Esophagus squamous epithelium (tissue), 5 donors: ENCODE measurements around the gene AFF3. TPM values are rescaled to one million over a fixed set of nuclear protein-coding genes. Genes with fewer than 3 reads are reported as not detected.
"Not testable (repeated sequence)": the region's sequence is repeated elsewhere in the genome, so short reads cannot be mapped to it uniquely, and the experiment has no call there.

Experiments used
- DNase-seq: peaks from one replicate; lab custom pipeline; 2025; lab: John Stamatoyannopoulos, UW
- H3K27ac ChIP-seq, 4 donors: fragments of 200-600 bp; sonication (generic); one replicate each; pipeline ENCODE4 v1.5.1; 2016 to 2019; ENCODE audit warnings: mild to moderate bottlenecking in 1 of 4
- H3K27me3 ChIP-seq, 4 donors: fragments of 200-600 bp; sonication (generic); 1 replicate in 3 of 4; 2 replicates in 1 of 4; pipeline versions ENCODE4 v1.5.1 to v1.6.0; 2017 to 2021; ENCODE audit warnings: antibody characterized with exemption in 1 of 4
- H3K36me3 ChIP-seq, 3 donors: fragments of 200-600 bp; sonication (generic); one replicate each; pipeline ENCODE4 v1.5.1; 2016 to 2019
- H3K4me1 ChIP-seq, 3 donors: fragments of 200-600 bp; sonication (generic); one replicate each; pipeline ENCODE4 v1.5.1; 2017 to 2019
- H3K4me3 ChIP-seq, 4 donors: fragments of 200-600 bp; sonication (generic); 1 replicate in 3 of 4; 2 replicates in 1 of 4; pipeline ENCODE4 v1.5.1; 2016 to 2019; ENCODE audit warnings: mild to moderate bottlenecking in 2 of 4, moderate library complexity in 1 of 4
- H3K9me3 ChIP-seq, 3 donors: fragments of 200-600 bp; sonication (generic); one replicate each; pipeline ENCODE4 v1.5.1; 2016 to 2019
- POLR2A ChIP-seq, 4 donors: fragments of 450-650 bp; IDR thresholded peaks; one replicate each; pipeline ENCODE4 v1.6.1; 2017; ENCODE audit warnings: antibody characterized with exemption in 4 of 4, mild to moderate bottlenecking in 4 of 4, moderate library complexity in 3 of 4
- WGBS, 2 donors: methylation state at CpG; one replicate each; pipeline ENCODE4 v1.1.5; 2018; 5-methylcytosine and 5-hydroxymethylcytosine counted together
- intact Hi-C: fragments of 100-400 bp; cut with DNase I; formaldehyde crosslinking; loops from one replicate; pipeline ENCODE4 v1.15.0; 2022
- total RNA-seq, 4 donors: library from RNA; depleted of rRNA; stranded (reverse); fragments of >200 nt; gene quantifications; one replicate each; pipeline ENCODE4 v1.1.0, GENCODE V29; 2016
- TF ChIP-seq, protein P1 (sequence below), 6 experiments: fragments of 450-650 bp in 4 of 6; fragments of 200-600 bp in 2 of 6; sonication (generic) in 2 of 6; IDR thresholded peaks; one replicate each; pipeline ENCODE4 v1.5.1; 2016 to 2019; ENCODE audit warnings: antibody characterized with exemption in 6 of 6, mild to moderate bottlenecking in 4 of 6, moderate library complexity in 4 of 6
- donor health status: DM: yes; HTN: yes; CAD: no.

Gene AFF3
- total RNA-seq, 4 donors from 2014 or later = 1.2 to 9.7 (median 3.8) TPM

DNA sequence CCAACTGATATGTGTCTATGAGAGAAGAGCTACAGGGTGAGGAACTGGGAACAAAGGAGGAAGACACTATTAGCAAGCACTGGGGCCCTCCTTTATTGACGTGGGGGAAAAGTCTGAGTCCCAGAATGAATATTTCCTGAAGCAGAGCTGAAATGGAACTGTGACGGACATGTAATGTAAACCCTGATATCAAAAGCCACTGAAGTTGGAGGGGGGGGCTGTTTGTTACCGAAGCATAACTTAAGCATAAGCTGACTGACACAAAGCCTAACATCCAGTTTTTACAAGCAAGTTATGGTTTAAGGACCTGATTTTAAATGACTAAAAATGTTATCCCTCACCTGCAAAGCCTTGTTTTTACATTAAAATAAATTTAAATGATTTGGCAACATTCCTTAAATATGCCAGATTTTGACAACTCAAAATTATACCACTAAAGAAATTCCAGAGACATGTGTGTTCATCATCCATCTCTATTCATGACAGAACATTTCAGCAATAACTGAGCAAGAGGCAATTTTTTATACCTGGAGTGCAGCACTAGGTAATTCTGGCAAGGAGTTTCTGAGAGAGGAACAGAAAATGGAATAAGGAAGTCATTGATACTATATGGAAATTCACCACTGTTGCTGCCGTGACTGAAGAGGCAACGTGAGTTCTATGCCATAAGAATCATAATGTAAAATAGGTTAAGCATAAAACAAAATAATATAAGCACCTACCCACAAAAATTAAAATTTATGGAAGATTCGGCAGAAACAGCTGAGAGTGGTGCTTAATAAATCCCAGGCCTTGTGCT is 186.0 kb downstream of the AFF3 start:
- WGBS, 2 donors = 72 to 80% methylated on average over 6 of the region's 6 CpGs
- intact Hi-C loops = no loop called here
- no peak for DNase-seq
- Histone ChIP-seq H3K9me3 (no peaks in the 10 kb centered on the region), H3K27ac (no peak overlapping the region), H3K4me1 (no peaks in the 10 kb centered on the region), H3K27me3 (no peaks in the 10 kb centered on the region), H3K36me3 (no peaks in the 10 kb centered on the region), H3K4me3 (no peak overlapping the region)
- no peak for TF ChIP-seq POLR2A (IDR thresholded peaks at IDR 0.05)
- TF ChIP-seq, protein P1, sequence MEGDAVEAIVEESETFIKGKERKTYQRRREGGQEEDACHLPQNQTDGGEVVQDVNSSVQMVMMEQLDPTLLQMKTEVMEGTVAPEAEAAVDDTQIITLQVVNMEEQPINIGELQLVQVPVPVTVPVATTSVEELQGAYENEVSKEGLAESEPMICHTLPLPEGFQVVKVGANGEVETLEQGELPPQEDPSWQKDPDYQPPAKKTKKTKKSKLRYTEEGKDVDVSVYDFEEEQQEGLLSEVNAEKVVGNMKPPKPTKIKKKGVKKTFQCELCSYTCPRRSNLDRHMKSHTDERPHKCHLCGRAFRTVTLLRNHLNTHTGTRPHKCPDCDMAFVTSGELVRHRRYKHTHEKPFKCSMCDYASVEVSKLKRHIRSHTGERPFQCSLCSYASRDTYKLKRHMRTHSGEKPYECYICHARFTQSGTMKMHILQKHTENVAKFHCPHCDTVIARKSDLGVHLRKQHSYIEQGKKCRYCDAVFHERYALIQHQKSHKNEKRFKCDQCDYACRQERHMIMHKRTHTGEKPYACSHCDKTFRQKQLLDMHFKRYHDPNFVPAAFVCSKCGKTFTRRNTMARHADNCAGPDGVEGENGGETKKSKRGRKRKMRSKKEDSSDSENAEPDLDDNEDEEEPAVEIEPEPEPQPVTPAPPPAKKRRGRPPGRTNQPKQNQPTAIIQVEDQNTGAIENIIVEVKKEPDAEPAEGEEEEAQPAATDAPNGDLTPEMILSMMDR (IDR thresholded peaks at IDR 0.05) = no peak

DNA sequence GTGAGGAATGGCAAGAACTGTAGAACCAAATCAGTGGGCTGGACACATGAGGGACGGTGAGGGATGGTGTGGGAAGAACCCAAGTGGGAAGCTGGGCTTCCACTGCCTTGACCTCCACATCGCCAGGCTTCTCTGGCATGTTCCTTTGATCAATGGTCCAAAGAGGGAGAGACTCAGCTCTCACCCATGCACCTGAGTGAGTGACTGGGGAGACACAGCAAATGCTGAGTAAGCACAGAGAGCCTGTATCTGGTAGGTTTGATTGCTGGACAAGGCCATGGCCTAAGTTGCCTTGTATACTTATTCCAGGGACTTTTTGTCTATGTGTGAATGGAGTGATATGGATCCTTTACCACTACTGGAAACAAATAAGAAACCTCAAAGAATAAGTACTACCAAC is 188.6 kb downstream of the AFF3 start:
- Histone ChIP-seq H3K4me1 (no peaks in the 10 kb centered on the region), H3K27me3 (no peaks in the 10 kb centered on the region), H3K9me3 (no peaks in the 10 kb centered on the region), H3K27ac (no peak overlapping the region), H3K4me3 (no peak overlapping the region), H3K36me3 (no peaks in the 10 kb centered on the region)
- no peak for DNase-seq
- TF ChIP-seq POLR2A (IDR thresholded peaks at IDR 0.05) = no peak
- TF ChIP-seq, protein P1 (IDR thresholded peaks at IDR 0.05) = no peak
- 88% methylated on average over 2 of the region's 2 CpGs for WGBS, 2 donors
- intact Hi-C loops = no loop called here

DNA sequence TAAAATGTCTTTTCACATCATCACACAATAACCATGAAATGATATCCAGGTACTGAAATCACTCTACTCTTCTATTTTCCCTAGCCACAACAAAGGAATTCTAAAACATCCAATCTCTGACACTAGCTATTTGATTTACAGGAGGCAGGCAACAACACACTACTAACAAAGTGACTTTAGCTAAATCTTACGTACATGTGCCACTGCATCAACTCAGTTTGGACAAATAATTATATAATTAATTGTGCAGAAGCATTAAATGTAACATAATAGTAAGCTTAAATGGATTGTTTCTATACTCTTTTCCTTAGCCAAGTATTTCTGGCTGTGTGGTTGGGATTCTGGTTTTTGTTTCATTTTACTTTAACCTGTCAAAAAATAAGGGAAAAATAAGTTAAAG is 192.4 kb downstream of the AFF3 start:
- no peak overlapping the region for H3K4me3 ChIP-seq
- intact Hi-C loops = no loop called here
- H3K27ac ChIP-seq = no peak overlapping the region
- no peak for DNase-seq
- H3K9me3 ChIP-seq = no peaks in the 10 kb centered on the region
- H3K27me3 ChIP-seq = no peaks in the 10 kb centered on the region
- 82 to 88% methylated on average over 1 of the region's 1 CpG for WGBS, 2 donors
- no peaks in the 10 kb centered on the region for H3K4me1 ChIP-seq
- TF ChIP-seq, protein P1 (IDR thresholded peaks at IDR 0.05) = no peak
- TF ChIP-seq POLR2A (IDR thresholded peaks at IDR 0.05) = no peak
- H3K36me3 ChIP-seq = no peaks in the 10 kb centered on the region

DNA sequence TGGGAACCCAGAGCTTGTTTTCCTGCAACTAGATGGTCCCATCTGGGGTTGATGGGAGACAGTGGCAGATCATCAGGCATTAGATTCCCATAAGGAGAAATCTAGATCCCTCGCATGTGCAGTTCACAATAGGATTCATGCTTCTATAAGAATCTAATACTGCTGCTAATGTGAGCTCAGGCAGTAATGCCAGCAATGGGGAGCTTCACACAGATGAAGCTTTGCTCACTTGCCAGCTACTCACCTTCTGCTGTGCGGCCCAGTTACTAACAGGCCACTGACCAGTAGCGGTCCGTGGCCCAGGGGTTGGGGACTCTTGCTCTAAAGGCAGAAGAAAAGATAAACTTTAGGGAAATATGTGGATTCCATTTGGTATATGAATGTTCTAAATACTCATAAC is 192.9 kb downstream of the AFF3 start:
- intact Hi-C loops = no loop called here
- no peak overlapping the region for H3K27ac ChIP-seq
- H3K4me1 ChIP-seq = no peaks in the 10 kb centered on the region
- TF ChIP-seq POLR2A (IDR thresholded peaks at IDR 0.05) = no peak
- TF ChIP-seq, protein P1 (IDR thresholded peaks at IDR 0.05) = no peak
- no peaks in the 10 kb centered on the region for H3K9me3 ChIP-seq
- DNase-seq = no peak
- H3K4me3 ChIP-seq = no peak overlapping the region
- WGBS, 2 donors = 90 to 96% methylated on average over 4 of the region's 4 CpGs
- H3K27me3 ChIP-seq = no peaks in the 10 kb centered on the region
- H3K36me3 ChIP-seq = no peaks in the 10 kb centered on the region

DNA sequence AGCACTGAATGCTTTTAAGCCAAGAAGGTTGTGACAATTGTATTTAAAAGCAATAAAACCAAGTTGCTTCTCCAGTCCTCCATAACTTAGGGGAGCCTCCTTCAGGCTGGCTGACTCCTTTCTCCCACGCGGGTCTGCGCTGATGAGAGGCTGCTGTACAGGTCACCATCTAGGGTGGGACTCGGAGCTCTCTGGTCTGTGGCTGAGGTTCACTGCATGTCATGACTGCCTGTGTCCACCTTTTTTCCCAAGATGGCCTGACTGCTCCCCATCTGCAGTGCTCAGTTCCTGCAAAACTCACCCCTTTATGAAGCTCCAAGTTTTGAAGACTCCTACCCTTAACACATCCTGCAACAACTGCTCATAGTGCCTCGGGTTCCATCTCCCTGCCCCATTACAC is 194.4 kb downstream of the AFF3 start:
- Histone ChIP-seq H3K27ac (no peak overlapping the region), H3K36me3 (no peaks in the 10 kb centered on the region), H3K27me3 (no peaks in the 10 kb centered on the region), H3K4me1 (no peaks in the 10 kb centered on the region), H3K9me3 (no peaks in the 10 kb centered on the region), H3K4me3 (no peak overlapping the region)
- WGBS, 2 donors = 84 to 95% methylated on average over 5 of the region's 5 CpGs
- no peak for DNase-seq
- intact Hi-C loops = no loop called here
- TF ChIP-seq POLR2A (IDR thresholded peaks at IDR 0.05) = no peak
- TF ChIP-seq, protein P1 (IDR thresholded peaks at IDR 0.05) = no peak

DNA sequence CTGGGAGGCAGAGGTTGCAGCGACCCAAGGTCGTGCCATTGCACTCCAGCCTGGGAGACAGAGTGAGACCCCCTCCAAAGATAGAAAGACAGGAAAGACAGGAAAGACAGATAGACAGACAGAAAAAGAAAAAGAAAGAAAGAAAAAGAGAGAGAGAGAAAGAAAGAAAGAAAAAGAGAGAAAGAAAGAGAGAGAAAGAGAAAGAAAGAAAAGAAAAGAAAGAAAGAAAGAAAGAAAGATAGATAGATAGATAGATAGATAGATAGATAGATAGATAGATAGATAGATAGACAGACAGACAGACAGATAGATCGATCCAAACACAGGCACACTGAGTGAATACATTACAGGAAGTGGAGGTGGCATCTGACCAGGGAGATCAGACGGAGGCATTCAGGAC is 195.0 kb downstream of the AFF3 start:
- H3K4me1 ChIP-seq, H3K27ac ChIP-seq, H3K4me3 ChIP-seq, H3K36me3 ChIP-seq, H3K27me3 ChIP-seq, intact Hi-C loops, H3K9me3 ChIP-seq, DNase-seq: not testable (repeated sequence)
- 81 to 82% methylated on average over 3 to 4 of the region's 4 CpGs for WGBS, 2 donors
